Measurements from ENCODE around the gene MITF. TPM values are rescaled to one million over a fixed set of nuclear protein-coding genes. Genes with fewer than 3 reads are reported as not detected.

MITF gene
- polyA plus RNA-seq, 1 of the 3 experiments (the other 2 are of a cell fraction), result 1.7 TPM

- POLR2A ChIA-PET, result no interaction called here
- TF ChIP-seq MXI1 (IDR thresholded peaks at IDR 0.05; ENCODE audit: low read depth, low read length) (no peak), TEAD4 (IDR thresholded peaks at IDR 0.05; ENCODE audit: borderline replicate concordance, insufficient read depth) (no peak), RAD21 (IDR thresholded peaks at IDR 0.05; ENCODE audit: low read length) (no peak), JUND (IDR thresholded peaks at IDR 0.05) (no peak), POLR2AphosphoS5 (IDR thresholded peaks at IDR 0.05; ENCODE audit: low read depth, low read length) (no peak), MEF2A (IDR thresholded peaks at IDR 0.05; ENCODE audit: borderline replicate concordance, low read depth) (no peak), YY1 (IDR thresholded peaks at IDR 0.05; ENCODE audit: low read depth) (no peak), NRF1 (IDR thresholded peaks at IDR 0.05; ENCODE audit: low read depth, low read length) (no peak)
- Histone ChIP-seq H3F3A (replicated peaks; ENCODE audit: insufficient read depth) (peaks cover 18% of the 10 kb centered on the region), H4K20me1 (ENCODE audit: insufficient read depth) (no peaks in the 10 kb centered on the region), H3K79me2 (ENCODE audit: insufficient read depth) (no peaks in the 10 kb centered on the region), H3K9me3 (no peaks in the 10 kb centered on the region), H3K9me2 (no peaks in the 10 kb centered on the region), H2AFZ (ENCODE audit: low read depth) (no peak overlapping the region), H3K27ac (ENCODE audit: low read depth in 2 of 2, low read length in 1 of 2) (no peak overlapping the region), H3K4me3 (ENCODE audit: low read depth in 2 of 2, low read length in 1 of 2) (no peak overlapping the region), H3K4me2 (no peak overlapping the region), H3K4me1 (ENCODE audit: control insufficient read depth in 1 of 2, insufficient read depth in 2 of 2, low read depth in 1 of 2, low read length in 1 of 2) (peaks cover 6 to 29% of the 10 kb centered on the region in 2 experiments; a peak in 3 of 4 replicates), H3K36me3 (replicated peaks in 1 of 2; ENCODE audit: control insufficient read depth in 1 of 2, insufficient read depth in 2 of 2, low read length in 1 of 2) (no peaks in the 10 kb centered on the region), H3K9ac (no peak overlapping the region), H3K27me3 (ENCODE audit: insufficient read depth) (no peaks in the 10 kb centered on the region)
- CTCF ChIA-PET, result no interaction called here
- 57% methylated on average over 3 of the region's 3 CpGs for WGBS (ENCODE audit: low lambda C conversion rate)
- no peak for DNase-seq
Measured at GRCh38 chr3:69766638-69767037, 27.4 kb downstream of the MITF start.

- no peaks in the 10 kb centered on the region for H3K9me3 ChIP-seq
- no peak overlapping the region for H3K27ac ChIP-seq (ENCODE audit: low read depth in 2 of 2, low read length in 1 of 2)
- no peak overlapping the region for H3K4me3 ChIP-seq (ENCODE audit: low read depth in 2 of 2, low read length in 1 of 2)
- no peak overlapping the region for H2AFZ ChIP-seq (ENCODE audit: low read depth)
- POLR2A ChIA-PET, result no interaction called here
- H3K27me3 ChIP-seq (ENCODE audit: insufficient read depth), result no peaks in the 10 kb centered on the region
- H4K20me1 ChIP-seq (ENCODE audit: insufficient read depth), result no peaks in the 10 kb centered on the region
- CTCF ChIA-PET, result no interaction called here
- no peak for DNase-seq
- 86% methylated on average over 5 of the region's 5 CpGs for WGBS (ENCODE audit: low lambda C conversion rate)
- H3K36me3 ChIP-seq (replicated peaks in 1 of 2; ENCODE audit: control insufficient read depth in 1 of 2, insufficient read depth in 2 of 2, low read length in 1 of 2), result no peaks in the 10 kb centered on the region
- peaks cover 9% of the 10 kb centered on the region for H3F3A ChIP-seq (replicated peaks; ENCODE audit: insufficient read depth)
- H3K4me2 ChIP-seq, result no peak overlapping the region
- H3K79me2 ChIP-seq (ENCODE audit: insufficient read depth), result no peaks in the 10 kb centered on the region
- H3K4me1 ChIP-seq (ENCODE audit: control insufficient read depth in 1 of 2, insufficient read depth in 2 of 2, low read depth in 1 of 2, low read length in 1 of 2), result peaks cover 6 to 26% of the 10 kb centered on the region in 2 experiments; a peak in 3 of 4 replicates
- no peaks in the 10 kb centered on the region for H3K9me2 ChIP-seq
- H3K9ac ChIP-seq, result no peak overlapping the region
- TF ChIP-seq FOXJ3 (CRISPR knock-in tag; IDR thresholded peaks at IDR 0.05) (no peak), JUND (IDR thresholded peaks at IDR 0.05) (no peak), MAX (IDR thresholded peaks at IDR 0.05; ENCODE audit: low read depth) (no peak), NRF1 (IDR thresholded peaks at IDR 0.05; ENCODE audit: low read depth, low read length) (no peak), ELF1 (IDR thresholded peaks at IDR 0.05) (no peak), TAF1 (IDR thresholded peaks at IDR 0.05; ENCODE audit: borderline replicate concordance, low read depth, low read length) (no peak), RAD21 (IDR thresholded peaks at IDR 0.05; ENCODE audit: low read length) (no peak), REST (IDR thresholded peaks at IDR 0.05; ENCODE audit: low read depth, low read length) (no peak), GATA2 (CRISPR knock-in tag; IDR thresholded peaks at IDR 0.05) (no peak), ZBTB33 (IDR thresholded peaks at IDR 0.05; ENCODE audit: borderline replicate concordance, low read depth) (no peak), MXI1 (IDR thresholded peaks at IDR 0.05; ENCODE audit: low read depth, low read length) (no peak), SIN3A (IDR thresholded peaks at IDR 0.05; ENCODE audit: borderline replicate concordance, low read depth, low read length) (no peak), USF2 (IDR thresholded peaks at IDR 0.05; ENCODE audit: borderline replicate concordance, low read depth, low read length) (no peak), USF1 (IDR thresholded peaks at IDR 0.05; ENCODE audit: borderline replicate concordance, low read depth) (no peak), EZH2phosphoT487 (IDR thresholded peaks at IDR 0.05; ENCODE audit: borderline replicate concordance, low read depth) (no peak), PBX3 (IDR thresholded peaks at IDR 0.05) (no peak)
Measured at GRCh38 chr3:69767571-69767970, 28.3 kb downstream of the MITF start.
